Measurements from ENCODE around the gene IQUB.
A peak's percentile ranks its signal among the peaks of the same experiment; 100 is the strongest.

The IQUB gene

DNA sequence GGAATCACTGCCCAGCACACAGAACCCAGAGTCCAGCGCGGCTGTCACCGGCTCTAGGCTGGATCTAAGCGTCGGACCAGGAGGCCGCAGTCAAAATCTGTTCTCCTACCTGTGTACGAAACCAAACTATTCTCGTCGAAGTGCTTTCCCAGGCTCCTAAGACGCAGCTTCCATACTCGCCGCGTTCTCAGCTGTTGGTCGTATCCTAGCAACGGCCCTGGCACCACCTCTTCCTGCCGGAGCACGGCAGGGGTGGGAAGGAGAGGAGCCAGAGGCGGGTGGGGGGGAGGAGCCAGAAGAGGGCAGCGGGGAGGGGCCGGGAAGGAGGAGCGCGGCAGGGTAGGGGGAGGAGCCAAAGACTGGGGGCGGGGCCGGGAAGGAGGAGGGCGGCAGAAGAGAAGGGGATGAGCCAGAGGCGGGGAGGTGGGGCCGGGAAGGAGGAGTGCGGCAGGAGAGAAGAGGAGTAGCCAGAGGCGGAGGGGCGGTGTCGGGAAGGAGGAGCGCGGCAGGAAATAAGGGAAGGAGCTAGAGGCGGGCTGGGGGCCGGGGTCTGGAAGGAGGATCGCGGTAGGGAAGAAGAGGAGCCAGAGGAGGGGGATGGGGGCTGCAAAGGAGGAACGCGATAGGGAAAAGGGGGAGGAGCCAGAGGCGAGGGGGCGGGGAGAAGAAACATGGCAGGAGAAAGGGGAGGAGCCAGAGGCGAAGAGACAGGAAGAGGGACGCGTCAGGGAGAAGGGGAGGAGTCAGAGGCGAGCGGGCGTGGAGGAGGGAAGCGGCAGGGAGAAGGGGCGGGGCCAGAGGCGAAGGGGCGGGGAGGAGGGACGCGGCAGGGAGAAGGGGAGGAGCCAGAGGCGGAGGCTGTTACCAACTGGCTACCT, at the start of gene IQUB:
Gene IQUB (minus strand): TSS at position 213 of the 878 bp plus-strand sequence. CDS start 22,255 bp downstream, outside the sequence.
- peak within 1 kb of the TSS; percentile 66 to 73 for H3K4me3 ChIP-seq (replicated peaks in 1 of 2; ENCODE audit: low read depth in 2 of 2, low read length in 2 of 2)

DNA sequence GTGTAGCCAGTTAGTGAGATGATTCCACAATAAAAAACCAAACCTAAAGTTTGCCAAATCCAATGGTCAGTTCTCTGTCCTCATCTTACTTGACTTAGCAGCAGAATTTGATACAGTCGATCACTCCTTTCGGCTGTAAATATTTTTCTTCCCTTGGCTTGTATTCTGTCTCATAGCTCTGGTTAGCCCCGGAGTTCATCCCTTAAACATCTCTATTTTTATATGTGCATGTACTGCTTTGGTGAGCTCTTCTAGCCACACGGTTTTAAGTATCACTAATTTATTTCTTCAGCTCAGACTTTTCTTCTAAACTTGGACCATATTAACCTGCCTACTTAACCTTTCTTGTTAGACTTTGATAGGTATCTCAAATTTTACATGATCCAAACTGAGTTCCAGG, 49.4 kb upstream of the IQUB start:
- no peak overlapping the region for H3K4me3 ChIP-seq (replicated peaks in 1 of 2; ENCODE audit: low read depth in 2 of 2, low read length in 2 of 2)
- no peak for DNase-seq (ENCODE audit: low read depth in 2 of 2)
- TF ChIP-seq, protein P1, sequence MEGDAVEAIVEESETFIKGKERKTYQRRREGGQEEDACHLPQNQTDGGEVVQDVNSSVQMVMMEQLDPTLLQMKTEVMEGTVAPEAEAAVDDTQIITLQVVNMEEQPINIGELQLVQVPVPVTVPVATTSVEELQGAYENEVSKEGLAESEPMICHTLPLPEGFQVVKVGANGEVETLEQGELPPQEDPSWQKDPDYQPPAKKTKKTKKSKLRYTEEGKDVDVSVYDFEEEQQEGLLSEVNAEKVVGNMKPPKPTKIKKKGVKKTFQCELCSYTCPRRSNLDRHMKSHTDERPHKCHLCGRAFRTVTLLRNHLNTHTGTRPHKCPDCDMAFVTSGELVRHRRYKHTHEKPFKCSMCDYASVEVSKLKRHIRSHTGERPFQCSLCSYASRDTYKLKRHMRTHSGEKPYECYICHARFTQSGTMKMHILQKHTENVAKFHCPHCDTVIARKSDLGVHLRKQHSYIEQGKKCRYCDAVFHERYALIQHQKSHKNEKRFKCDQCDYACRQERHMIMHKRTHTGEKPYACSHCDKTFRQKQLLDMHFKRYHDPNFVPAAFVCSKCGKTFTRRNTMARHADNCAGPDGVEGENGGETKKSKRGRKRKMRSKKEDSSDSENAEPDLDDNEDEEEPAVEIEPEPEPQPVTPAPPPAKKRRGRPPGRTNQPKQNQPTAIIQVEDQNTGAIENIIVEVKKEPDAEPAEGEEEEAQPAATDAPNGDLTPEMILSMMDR (IDR thresholded peaks at IDR 0.05; ENCODE audit: low read depth, low read length) = no peak

More for the DNA sequence above, at the start of gene IQUB:
- DNase-seq (ENCODE audit: low read depth in 2 of 2) = peak; percentile 98
- TF ChIP-seq, protein P1 (IDR thresholded peaks at IDR 0.05; ENCODE audit: low read depth, low read length) = no peak

DNA sequence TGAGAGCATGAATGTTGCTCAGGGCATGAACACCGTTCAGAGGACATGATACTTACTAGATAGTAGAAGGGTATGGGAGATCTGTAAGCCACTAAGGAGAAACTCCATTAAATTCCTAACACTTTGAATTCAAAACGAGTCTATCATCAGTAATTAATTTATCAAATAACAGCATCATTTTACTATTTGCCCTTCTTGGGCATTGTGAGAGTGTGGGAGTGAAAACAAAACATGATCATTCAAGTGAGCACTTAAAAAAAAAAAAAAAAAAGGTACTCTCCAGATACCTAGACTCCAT, 46.7 kb upstream of the IQUB start:
- H3K4me3 ChIP-seq (replicated peaks in 1 of 2; ENCODE audit: low read depth in 2 of 2, low read length in 2 of 2) = no peak overlapping the region
- DNase-seq (ENCODE audit: low read depth in 2 of 2) = no peak
- TF ChIP-seq, protein P1 (IDR thresholded peaks at IDR 0.05; ENCODE audit: low read depth, low read length) = no peak

DNA sequence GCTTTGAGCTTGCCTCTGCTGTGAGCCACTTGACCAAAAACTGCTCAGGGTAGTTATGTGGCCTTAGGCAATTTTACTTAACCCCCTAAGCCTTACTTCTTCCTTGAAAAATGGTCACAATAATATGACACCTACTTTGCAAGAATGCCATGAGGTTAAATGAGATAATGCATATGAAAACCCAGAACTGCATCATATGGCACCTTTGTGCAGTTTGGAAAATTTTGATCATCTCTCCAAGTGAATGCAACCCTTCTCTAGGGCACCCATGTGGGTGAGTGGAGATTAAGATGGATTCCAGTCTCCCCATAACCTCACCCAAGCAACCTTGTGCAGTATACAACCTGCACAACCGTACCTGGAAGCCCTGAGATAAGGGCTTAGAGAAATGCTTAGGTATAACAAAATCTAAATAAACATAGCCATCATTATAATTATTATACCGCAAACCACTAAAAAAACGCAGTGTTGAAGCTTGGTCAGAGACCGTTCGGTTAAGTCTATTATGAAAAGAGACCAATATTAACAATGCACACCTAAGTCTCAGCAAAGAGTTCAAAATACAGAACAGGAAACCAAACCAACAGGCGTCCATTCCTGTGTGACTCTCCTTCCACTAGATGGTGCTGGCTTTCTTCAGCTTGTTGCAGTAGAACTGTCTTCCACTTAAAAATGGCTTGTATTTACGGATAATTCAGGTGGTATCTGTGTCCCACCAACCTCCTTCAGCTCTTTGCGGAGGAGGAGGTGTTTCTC, 46.2 kb upstream of the IQUB start:
- TF ChIP-seq, protein P1 (IDR thresholded peaks at IDR 0.05; ENCODE audit: low read depth, low read length) = peak; percentile 93
- peak; percentile 74 to 76 for DNase-seq (ENCODE audit: low read depth in 2 of 2)
- no peak overlapping the region for H3K4me3 ChIP-seq (replicated peaks in 1 of 2; ENCODE audit: low read depth in 2 of 2, low read length in 2 of 2)

DNA sequence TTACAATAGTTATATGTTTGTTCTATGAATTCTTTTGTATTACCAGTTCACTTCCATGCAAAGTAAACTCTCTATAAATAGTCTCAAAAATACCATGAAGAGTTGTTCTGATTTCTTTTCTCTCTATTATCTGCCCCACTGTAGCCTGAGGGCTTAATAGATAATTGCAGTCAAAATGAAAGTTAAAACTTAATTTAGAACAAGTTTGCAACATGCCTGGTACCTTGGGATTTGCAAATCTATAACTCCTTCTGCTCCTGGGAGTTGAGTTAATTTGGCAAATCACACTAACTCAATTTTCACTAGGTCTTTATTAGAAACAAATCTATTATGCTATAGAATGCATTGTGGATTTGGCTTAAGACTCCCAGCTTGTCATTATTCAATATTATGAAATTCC, 45.0 kb upstream of the IQUB start:
- no peak for DNase-seq (ENCODE audit: low read depth in 2 of 2)
- TF ChIP-seq, protein P1 (IDR thresholded peaks at IDR 0.05; ENCODE audit: low read depth, low read length) = no peak
- no peak overlapping the region for H3K4me3 ChIP-seq (replicated peaks in 1 of 2; ENCODE audit: low read depth in 2 of 2, low read length in 2 of 2)

DNA sequence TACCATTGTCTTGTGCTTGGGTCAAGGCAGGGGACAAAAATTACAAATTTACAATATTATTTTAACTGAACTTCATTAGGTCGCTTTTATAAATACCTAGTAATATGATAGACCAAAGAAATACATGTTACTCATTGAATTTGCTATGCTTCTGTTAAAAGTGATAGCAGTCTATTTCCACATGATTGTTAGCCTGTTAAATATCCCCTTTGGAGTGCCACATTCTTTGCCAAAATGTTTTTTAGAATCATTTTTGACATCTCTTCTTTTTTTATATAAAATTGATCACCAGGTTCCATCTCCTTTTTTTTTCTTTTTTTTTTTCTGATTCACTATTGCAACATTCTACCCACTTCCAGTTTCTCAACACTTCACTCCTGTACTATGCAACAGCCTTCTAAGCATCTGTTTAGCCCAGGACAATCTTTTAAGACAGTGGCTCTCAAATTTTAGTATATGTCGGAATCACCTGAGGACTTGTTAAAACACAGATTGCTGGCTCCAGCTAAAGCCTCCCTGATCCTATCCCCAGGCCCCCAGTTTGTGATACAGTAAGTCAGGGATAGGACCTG, 39.6 kb upstream of the IQUB start:
- no peak overlapping the region for H3K4me3 ChIP-seq (replicated peaks in 1 of 2; ENCODE audit: low read depth in 2 of 2, low read length in 2 of 2)
- TF ChIP-seq, protein P1 (IDR thresholded peaks at IDR 0.05; ENCODE audit: low read depth, low read length) = no peak
- peak in 1 of 2 donors; percentile 32 for DNase-seq (ENCODE audit: low read depth in 2 of 2)

Measured in cardiac fibroblast (primary cell).